Measurements from ENCODE around the gene FERMT1. TPM values are rescaled to one million over a fixed set of nuclear protein-coding genes. Genes with fewer than 3 reads are reported as not detected.

Gene FERMT1
- polyA plus RNA-seq, 4 donors: 3.2 to 27.2 (median 16.3) TPM

- WGBS, 3 donors: 65 to 85% (median 78%) methylated on average over 2 of the region's 2 CpGs
- no peak overlapping the region for H3K27ac ChIP-seq (ENCODE audit: low read depth in 1 of 3, low read length in 2 of 3)
- no peaks in the 10 kb centered on the region for H3K4me1 ChIP-seq (ENCODE audit: control insufficient read depth in 3 of 3, insufficient read depth in 2 of 3, low read depth in 1 of 3, low read length in 2 of 3)
- FAIRE-seq: no peak
- no peak overlapping the region for H3K4me3 ChIP-seq (ENCODE audit: low read depth in 1 of 3, low read length in 3 of 3)
- H3K27me3 ChIP-seq (ENCODE audit: control insufficient read depth in 3 of 3, insufficient read depth in 3 of 3, low read length in 3 of 3): no peaks in the 10 kb centered on the region
- no peak for DNase-seq
- H3K9me3 ChIP-seq (ENCODE audit: control insufficient read depth in 2 of 2, insufficient read depth in 1 of 2, low read depth in 1 of 2, low read length in 1 of 2): peaks cover 0 to 15% of the 10 kb centered on the region in 2 donors
- H3K36me3 ChIP-seq (ENCODE audit: control insufficient read depth in 3 of 3, insufficient read depth in 2 of 3, low read depth in 1 of 3, low read length in 3 of 3): no peaks in the 10 kb centered on the region
These were observed 29.9 kb upstream of the FERMT1 start for GRCh38 chr20:6152777-6153176.

- Histone ChIP-seq H3K27me3 (ENCODE audit: control insufficient read depth in 3 of 3, insufficient read depth in 3 of 3, low read length in 3 of 3) (peaks cover 0 to 2% (median 0%) of the 10 kb centered on the region in 3 donors), H3K4me1 (ENCODE audit: control insufficient read depth in 3 of 3, insufficient read depth in 2 of 3, low read depth in 1 of 3, low read length in 2 of 3) (no peaks in the 10 kb centered on the region), H3K36me3 (ENCODE audit: control insufficient read depth in 3 of 3, insufficient read depth in 2 of 3, low read depth in 1 of 3, low read length in 3 of 3) (no peaks in the 10 kb centered on the region), H3K9me3 (ENCODE audit: control insufficient read depth in 2 of 2, insufficient read depth in 1 of 2, low read depth in 1 of 2, low read length in 1 of 2) (peaks cover 0 to 11% of the 10 kb centered on the region in 2 donors), H3K27ac (ENCODE audit: low read depth in 1 of 3, low read length in 2 of 3) (no peak overlapping the region), H3K4me3 (ENCODE audit: low read depth in 1 of 3, low read length in 3 of 3) (no peak overlapping the region)
- WGBS, 3 donors: 83 to 89% (median 87%) methylated on average over 7 of the region's 7 CpGs
- DNase-seq (no peak), FAIRE-seq (no peak)
These were observed 25.2 kb upstream of the FERMT1 start for GRCh38 chr20:6148073-6148472.

DNA sequence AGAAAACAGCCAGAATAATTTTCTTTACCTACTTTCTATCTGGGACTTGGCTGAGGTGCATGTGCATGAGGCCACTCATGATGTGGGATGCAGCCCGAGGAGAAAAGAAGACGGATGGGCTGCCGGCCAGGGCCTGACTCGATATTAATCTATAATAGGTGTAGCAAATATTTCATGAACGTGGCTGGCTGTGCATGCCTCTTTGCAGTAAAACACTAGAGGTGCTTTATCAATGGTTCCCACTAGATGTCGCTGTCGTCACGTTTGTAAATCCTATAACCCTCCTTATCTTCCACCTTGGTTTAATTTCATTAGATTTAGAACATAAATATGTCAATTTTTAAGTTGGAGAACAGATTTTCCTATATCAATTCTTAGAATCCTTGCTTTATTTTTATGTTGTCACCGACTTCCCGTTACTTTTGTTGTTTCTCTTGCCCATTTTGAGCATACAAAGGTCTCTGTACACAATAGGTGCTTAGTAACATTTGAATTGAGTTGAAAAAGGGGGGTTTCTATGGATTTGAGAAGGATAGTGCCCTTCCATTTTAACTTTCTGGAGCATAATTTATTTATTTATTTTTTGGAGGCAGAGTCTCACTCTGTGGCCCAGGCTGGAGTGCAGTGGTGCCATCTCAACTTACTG, 19.6 kb upstream of the FERMT1 start:
- Histone ChIP-seq H3K4me3 (ENCODE audit: low read depth in 1 of 3, low read length in 3 of 3) (no peak overlapping the region), H3K27ac (ENCODE audit: low read depth in 1 of 3, low read length in 2 of 3) (no peak overlapping the region), H3K4me1 (ENCODE audit: control insufficient read depth in 3 of 3, insufficient read depth in 2 of 3, low read depth in 1 of 3, low read length in 2 of 3) (no peaks in the 10 kb centered on the region), H3K27me3 (ENCODE audit: control insufficient read depth in 3 of 3, insufficient read depth in 3 of 3, low read length in 3 of 3) (peaks cover 0 to 2% (median 0%) of the 10 kb centered on the region in 3 donors), H3K9me3 (ENCODE audit: control insufficient read depth in 2 of 2, insufficient read depth in 1 of 2, low read depth in 1 of 2, low read length in 1 of 2) (peaks cover 0 to 8% of the 10 kb centered on the region in 2 donors), H3K36me3 (ENCODE audit: control insufficient read depth in 3 of 3, insufficient read depth in 2 of 3, low read depth in 1 of 3, low read length in 3 of 3) (no peaks in the 10 kb centered on the region)
- DNase-seq (peak; percentile 65 to 71), FAIRE-seq (no peak)
- WGBS, 3 donors: 2 to 3% (median 2%) methylated on average over 10 of the region's 10 CpGs

- FAIRE-seq (no peak), DNase-seq (no peak)
- Histone ChIP-seq H3K9me3 (ENCODE audit: control insufficient read depth in 2 of 2, insufficient read depth in 1 of 2, low read depth in 1 of 2, low read length in 1 of 2) (peaks cover 0 to 5% of the 10 kb centered on the region in 2 donors), H3K4me1 (ENCODE audit: control insufficient read depth in 3 of 3, insufficient read depth in 2 of 3, low read depth in 1 of 3, low read length in 2 of 3) (no peaks in the 10 kb centered on the region), H3K27ac (ENCODE audit: low read depth in 1 of 3, low read length in 2 of 3) (no peak overlapping the region), H3K36me3 (ENCODE audit: control insufficient read depth in 3 of 3, insufficient read depth in 2 of 3, low read depth in 1 of 3, low read length in 3 of 3) (no peaks in the 10 kb centered on the region), H3K4me3 (ENCODE audit: low read depth in 1 of 3, low read length in 3 of 3) (no peak overlapping the region), H3K27me3 (ENCODE audit: control insufficient read depth in 3 of 3, insufficient read depth in 3 of 3, low read length in 3 of 3) (peaks cover 0 to 2% (median 0%) of the 10 kb centered on the region in 3 donors)
- 59 to 86% (median 67%) methylated on average over 3 of the region's 3 CpGs for WGBS, 3 donors
These were observed 18.1 kb upstream of the FERMT1 start for GRCh38 chr20:6140947-6141346.

- no peaks in the 10 kb centered on the region for H3K4me1 ChIP-seq (ENCODE audit: control insufficient read depth in 3 of 3, insufficient read depth in 2 of 3, low read depth in 1 of 3, low read length in 2 of 3)
- DNase-seq (no peak), FAIRE-seq (no peak)
- H3K27me3 ChIP-seq (ENCODE audit: control insufficient read depth in 3 of 3, insufficient read depth in 3 of 3, low read length in 3 of 3): peaks cover 0 to 3% (median 0%) of the 10 kb centered on the region in 3 donors
- H3K36me3 ChIP-seq (ENCODE audit: control insufficient read depth in 3 of 3, insufficient read depth in 2 of 3, low read depth in 1 of 3, low read length in 3 of 3): no peaks in the 10 kb centered on the region
- no peak overlapping the region for H3K27ac ChIP-seq (ENCODE audit: low read depth in 1 of 3, low read length in 2 of 3)
- WGBS, 3 donors: 73 to 91% (median 76%) methylated on average over 8 of the region's 8 CpGs
- H3K4me3 ChIP-seq (ENCODE audit: low read depth in 1 of 3, low read length in 3 of 3): no peak overlapping the region
- no peaks in the 10 kb centered on the region for H3K9me3 ChIP-seq (ENCODE audit: control insufficient read depth in 2 of 2, insufficient read depth in 1 of 2, low read depth in 1 of 2, low read length in 1 of 2)
These were observed 12.5 kb upstream of the FERMT1 start for GRCh38 chr20:6135347-6135746.

GRCh38 chr20:6134592-6134991, 11.8 kb upstream of the FERMT1 start:
- no peak for FAIRE-seq
- H3K4me3 ChIP-seq (ENCODE audit: low read depth in 1 of 3, low read length in 3 of 3): no peak overlapping the region

GRCh38 chr20:6130045-6130444, 7.2 kb upstream of the FERMT1 start:
- peaks cover 0 to 3% (median 0%) of the 10 kb centered on the region in 3 donors for H3K27me3 ChIP-seq (ENCODE audit: control insufficient read depth in 3 of 3, insufficient read depth in 3 of 3, low read length in 3 of 3)
- no peaks in the 10 kb centered on the region for H3K9me3 ChIP-seq (ENCODE audit: control insufficient read depth in 2 of 2, insufficient read depth in 1 of 2, low read depth in 1 of 2, low read length in 1 of 2)
- WGBS, 3 donors: 83 to 96% (median 89%) methylated on average over 5 of the region's 5 CpGs
- H3K4me1 ChIP-seq (ENCODE audit: control insufficient read depth in 3 of 3, insufficient read depth in 2 of 3, low read depth in 1 of 3, low read length in 2 of 3): no peaks in the 10 kb centered on the region
- no peak overlapping the region for H3K4me3 ChIP-seq (ENCODE audit: low read depth in 1 of 3, low read length in 3 of 3)
- no peak for DNase-seq
- FAIRE-seq: no peak
- H3K36me3 ChIP-seq (ENCODE audit: control insufficient read depth in 3 of 3, insufficient read depth in 2 of 3, low read depth in 1 of 3, low read length in 3 of 3): no peaks in the 10 kb centered on the region
- no peak overlapping the region for H3K27ac ChIP-seq (ENCODE audit: low read depth in 1 of 3, low read length in 2 of 3)

More at GRCh38 chr20:6134592-6134991, 11.8 kb upstream of the FERMT1 start:
- Histone ChIP-seq H3K36me3 (ENCODE audit: control insufficient read depth in 3 of 3, insufficient read depth in 2 of 3, low read depth in 1 of 3, low read length in 3 of 3) (no peaks in the 10 kb centered on the region), H3K27me3 (ENCODE audit: control insufficient read depth in 3 of 3, insufficient read depth in 3 of 3, low read length in 3 of 3) (peaks cover 0 to 3% (median 0%) of the 10 kb centered on the region in 3 donors), H3K4me1 (ENCODE audit: control insufficient read depth in 3 of 3, insufficient read depth in 2 of 3, low read depth in 1 of 3, low read length in 2 of 3) (no peaks in the 10 kb centered on the region), H3K9me3 (ENCODE audit: control insufficient read depth in 2 of 2, insufficient read depth in 1 of 2, low read depth in 1 of 2, low read length in 1 of 2) (no peaks in the 10 kb centered on the region), H3K27ac (ENCODE audit: low read depth in 1 of 3, low read length in 2 of 3) (no peak overlapping the region)
- 69 to 81% (median 78%) methylated on average over 8 of the region's 8 CpGs for WGBS, 3 donors
- DNase-seq: no peak

DNA sequence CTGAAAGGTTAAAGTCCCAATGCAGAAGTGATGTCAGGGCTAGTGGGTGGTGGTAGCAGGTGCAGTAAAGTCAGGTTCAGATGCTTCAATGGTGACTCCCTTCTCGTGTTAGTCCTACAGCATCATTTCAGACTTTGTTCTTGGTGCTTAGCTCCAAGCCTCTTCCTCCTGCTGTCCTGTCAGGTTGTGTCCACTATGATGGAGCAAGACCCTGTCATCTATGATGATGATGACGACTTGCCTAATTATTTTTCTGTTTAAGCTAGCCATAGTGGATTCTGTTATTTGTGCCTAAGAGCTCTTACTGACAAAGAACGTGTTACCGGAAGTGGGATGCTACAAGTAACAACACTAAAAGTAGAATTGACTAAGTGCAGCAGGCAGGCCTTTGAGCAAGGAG, 5.0 kb upstream of the FERMT1 start:
- Histone ChIP-seq H3K36me3 (ENCODE audit: control insufficient read depth in 3 of 3, insufficient read depth in 2 of 3, low read depth in 1 of 3, low read length in 3 of 3) (no peaks in the 10 kb centered on the region), H3K4me3 (ENCODE audit: low read depth in 1 of 3, low read length in 3 of 3) (no peak overlapping the region), H3K27me3 (ENCODE audit: control insufficient read depth in 3 of 3, insufficient read depth in 3 of 3, low read length in 3 of 3) (peaks cover 0 to 3% (median 0%) of the 10 kb centered on the region in 3 donors), H3K27ac (ENCODE audit: low read depth in 1 of 3, low read length in 2 of 3) (no peak overlapping the region), H3K4me1 (ENCODE audit: control insufficient read depth in 3 of 3, insufficient read depth in 2 of 3, low read depth in 1 of 3, low read length in 2 of 3) (peaks cover 0 to 6% (median 0%) of the 10 kb centered on the region in 3 donors), H3K9me3 (ENCODE audit: control insufficient read depth in 2 of 2, insufficient read depth in 1 of 2, low read depth in 1 of 2, low read length in 1 of 2) (no peaks in the 10 kb centered on the region)
- no peak for DNase-seq
- 78 to 88% (median 82%) methylated on average over 4 of the region's 4 CpGs for WGBS, 3 donors
- no peak for FAIRE-seq

GRCh38 chr20:6126846-6127245, 4.0 kb upstream of the FERMT1 start:
- H3K27ac ChIP-seq (ENCODE audit: low read depth in 1 of 3, low read length in 2 of 3): no peak overlapping the region
- H3K9me3 ChIP-seq (ENCODE audit: control insufficient read depth in 2 of 2, insufficient read depth in 1 of 2, low read depth in 1 of 2, low read length in 1 of 2): no peaks in the 10 kb centered on the region
- H3K36me3 ChIP-seq (ENCODE audit: control insufficient read depth in 3 of 3, insufficient read depth in 2 of 3, low read depth in 1 of 3, low read length in 3 of 3): no peaks in the 10 kb centered on the region
- WGBS, 3 donors: 73 to 84% (median 74%) methylated on average over 2 of the region's 2 CpGs
- DNase-seq (no peak), FAIRE-seq (no peak)
- H3K27me3 ChIP-seq (ENCODE audit: control insufficient read depth in 3 of 3, insufficient read depth in 3 of 3, low read length in 3 of 3): peaks cover 0 to 3% (median 0%) of the 10 kb centered on the region in 3 donors
- H3K4me1 ChIP-seq (ENCODE audit: control insufficient read depth in 3 of 3, insufficient read depth in 2 of 3, low read depth in 1 of 3, low read length in 2 of 3): peaks cover 0 to 6% (median 0%) of the 10 kb centered on the region in 3 donors
- no peak overlapping the region for H3K4me3 ChIP-seq (ENCODE audit: low read depth in 1 of 3, low read length in 3 of 3)
